ENCODE data around the gene SGIP1. TPM values are rescaled to one million over a fixed set of nuclear protein-coding genes. Genes with fewer than 3 reads are reported as not detected.
"Not testable (repeated sequence)": the region's sequence is repeated elsewhere in the genome, so short reads cannot be mapped to it uniquely, and the experiment has no call there.

SGIP1 gene
- total RNA-seq, 1 experiment from 2014 or later = not detected

- no peak overlapping the region for H3K27ac Mint-ChIP-seq (ENCODE audit: unreplicated experiment)
- H3K9me3 Mint-ChIP-seq (ENCODE audit: low read depth, unreplicated experiment) = no peaks in the 10 kb centered on the region
- no peaks in the 10 kb centered on the region for H3K27me3 Mint-ChIP-seq (ENCODE audit: unreplicated experiment)
- no peak for DNase-seq
- no peak overlapping the region for H3K4me3 Mint-ChIP-seq (ENCODE audit: low read depth, unreplicated experiment)
- no peaks in the 10 kb centered on the region for H3K36me3 Mint-ChIP-seq (ENCODE audit: insufficient read depth, unreplicated experiment)
- no peaks in the 10 kb centered on the region for H3K4me1 Mint-ChIP-seq (ENCODE audit: low read depth, unreplicated experiment)
- TF ChIP-seq, protein P1, sequence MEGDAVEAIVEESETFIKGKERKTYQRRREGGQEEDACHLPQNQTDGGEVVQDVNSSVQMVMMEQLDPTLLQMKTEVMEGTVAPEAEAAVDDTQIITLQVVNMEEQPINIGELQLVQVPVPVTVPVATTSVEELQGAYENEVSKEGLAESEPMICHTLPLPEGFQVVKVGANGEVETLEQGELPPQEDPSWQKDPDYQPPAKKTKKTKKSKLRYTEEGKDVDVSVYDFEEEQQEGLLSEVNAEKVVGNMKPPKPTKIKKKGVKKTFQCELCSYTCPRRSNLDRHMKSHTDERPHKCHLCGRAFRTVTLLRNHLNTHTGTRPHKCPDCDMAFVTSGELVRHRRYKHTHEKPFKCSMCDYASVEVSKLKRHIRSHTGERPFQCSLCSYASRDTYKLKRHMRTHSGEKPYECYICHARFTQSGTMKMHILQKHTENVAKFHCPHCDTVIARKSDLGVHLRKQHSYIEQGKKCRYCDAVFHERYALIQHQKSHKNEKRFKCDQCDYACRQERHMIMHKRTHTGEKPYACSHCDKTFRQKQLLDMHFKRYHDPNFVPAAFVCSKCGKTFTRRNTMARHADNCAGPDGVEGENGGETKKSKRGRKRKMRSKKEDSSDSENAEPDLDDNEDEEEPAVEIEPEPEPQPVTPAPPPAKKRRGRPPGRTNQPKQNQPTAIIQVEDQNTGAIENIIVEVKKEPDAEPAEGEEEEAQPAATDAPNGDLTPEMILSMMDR (IDR thresholded peaks at IDR 0.05; ENCODE audit: unreplicated experiment) = no peak
- CTCF ChIA-PET = no interaction called here
- intact Hi-C loops (cut with micrococcal nuclease; ENCODE audit: unreplicated experiment) = no loop called here
- BruUV-seq (replicated peaks) = no TSS peak
Measured at GRCh38 chr1:66585002-66585401, 51.0 kb downstream of the SGIP1 start.

GRCh38 chr1:66589326-66589725 is 55.4 kb downstream of the SGIP1 start:
- no peak for DNase-seq
- Mint-ChIP-seq H3K27me3 (ENCODE audit: unreplicated experiment) (no peaks in the 10 kb centered on the region), H3K4me1 (ENCODE audit: low read depth, unreplicated experiment) (no peaks in the 10 kb centered on the region), H3K27ac (ENCODE audit: unreplicated experiment) (no peak overlapping the region), H3K9me3 (ENCODE audit: low read depth, unreplicated experiment) (no peaks in the 10 kb centered on the region), H3K36me3 (ENCODE audit: insufficient read depth, unreplicated experiment) (no peaks in the 10 kb centered on the region), H3K4me3 (ENCODE audit: low read depth, unreplicated experiment) (no peak overlapping the region)
- BruUV-seq (replicated peaks) = no TSS peak
- intact Hi-C loops (cut with micrococcal nuclease; ENCODE audit: unreplicated experiment) = no loop called here
- TF ChIP-seq, protein P1 (IDR thresholded peaks at IDR 0.05; ENCODE audit: unreplicated experiment) = no peak
- CTCF ChIA-PET = no interaction called here

GRCh38 chr1:66592106-66592507 is 58.2 kb downstream of the SGIP1 start:
- DNase-seq; H3K4me3 Mint-ChIP-seq (ENCODE audit: low read depth, unreplicated experiment); BruUV-seq (replicated peaks); H3K4me1 Mint-ChIP-seq (ENCODE audit: low read depth, unreplicated experiment); H3K9me3 Mint-ChIP-seq (ENCODE audit: low read depth, unreplicated experiment); H3K27me3 Mint-ChIP-seq (ENCODE audit: unreplicated experiment); H3K36me3 Mint-ChIP-seq (ENCODE audit: insufficient read depth, unreplicated experiment); H3K27ac Mint-ChIP-seq (ENCODE audit: unreplicated experiment); CTCF ChIA-PET; intact Hi-C loops (cut with micrococcal nuclease; ENCODE audit: unreplicated experiment): not testable (repeated sequence)

DNA sequence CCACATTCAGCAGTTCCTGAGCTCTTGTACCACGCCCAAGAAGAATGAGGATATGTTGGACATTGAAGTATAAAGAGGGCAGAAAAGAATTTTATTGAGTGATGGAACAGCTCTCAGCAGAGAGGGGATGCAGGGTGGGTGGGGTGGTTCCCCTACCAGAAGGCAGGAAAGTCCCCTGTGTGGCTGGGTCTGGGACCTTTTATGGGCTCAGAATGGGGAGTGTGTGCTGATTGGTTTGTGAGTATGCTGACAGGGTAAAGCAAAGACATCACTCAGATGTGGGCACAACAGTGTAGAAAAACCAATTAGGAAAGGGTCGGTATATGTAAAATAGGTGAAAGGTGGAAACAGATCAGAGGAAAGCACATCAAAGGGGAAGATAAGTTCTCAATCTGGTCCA is 62.2 kb downstream of the SGIP1 start:
- Mint-ChIP-seq H3K9me3 (ENCODE audit: low read depth, unreplicated experiment) (peaks cover 6% of the 10 kb centered on the region), H3K27me3 (ENCODE audit: unreplicated experiment) (no peaks in the 10 kb centered on the region), H3K36me3 (ENCODE audit: insufficient read depth, unreplicated experiment) (no peaks in the 10 kb centered on the region), H3K4me3 (ENCODE audit: low read depth, unreplicated experiment) (no peak overlapping the region), H3K4me1 (ENCODE audit: low read depth, unreplicated experiment) (peaks cover 10% of the 10 kb centered on the region), H3K27ac (ENCODE audit: unreplicated experiment) (no peak overlapping the region)
- no TSS peak for BruUV-seq (replicated peaks)
- TF ChIP-seq, protein P1 (IDR thresholded peaks at IDR 0.05; ENCODE audit: unreplicated experiment) = no peak
- DNase-seq = no peak
- intact Hi-C loops (cut with micrococcal nuclease; ENCODE audit: unreplicated experiment) = no loop called here
- CTCF ChIA-PET = no interaction called here

GRCh38 chr1:66597500-66597899 is 63.5 kb downstream of the SGIP1 start:
- Mint-ChIP-seq H3K27me3 (ENCODE audit: unreplicated experiment) (no peaks in the 10 kb centered on the region), H3K9me3 (ENCODE audit: low read depth, unreplicated experiment) (peaks cover 6% of the 10 kb centered on the region), H3K27ac (ENCODE audit: unreplicated experiment) (no peak overlapping the region), H3K4me3 (ENCODE audit: low read depth, unreplicated experiment) (no peak overlapping the region), H3K4me1 (ENCODE audit: low read depth, unreplicated experiment) (peaks cover 10% of the 10 kb centered on the region), H3K36me3 (ENCODE audit: insufficient read depth, unreplicated experiment) (no peaks in the 10 kb centered on the region)
- BruUV-seq (replicated peaks) = no TSS peak
- DNase-seq = no peak
- TF ChIP-seq, protein P1 (IDR thresholded peaks at IDR 0.05; ENCODE audit: unreplicated experiment) = no peak
- CTCF ChIA-PET = no interaction called here
- intact Hi-C loops (cut with micrococcal nuclease; ENCODE audit: unreplicated experiment) = no loop called here
